ENCODE measurements around the gene NEGR1.

- TF ChIP-seq CTCF (IDR thresholded peaks at IDR 0.05) (no peak), POLR2A (IDR thresholded peaks at IDR 0.05) (no peak), EP300 (IDR thresholded peaks at IDR 0.05) (no peak), POLR2AphosphoS5 (IDR thresholded peaks at IDR 0.05) (no peak)
Measured at GRCh38 chr1:71738910-71739309, 543.4 kb downstream of the NEGR1 start.

Measured in upper lobe of left lung (tissue), 4 donors.